ENCODE data around the gene GALNT6.
A peak's percentile ranks its signal among the peaks of the same experiment; 100 is the strongest.

GALNT6 gene

GRCh38 chr12:51390891-51391282 lies 319 bp downstream of the GALNT6 start:
- Histone ChIP-seq H3K27ac (no peak overlapping the region), H3K4me3 (ENCODE audit: low read depth, low read length) (peak overlapping the region; percentile 61), H3K36me3 (replicated peaks) (no peaks in the 10 kb centered on the region), H3K27me3 (replicated peaks) (no peaks in the 10 kb centered on the region)
- no peak for TF ChIP-seq CTCF (IDR thresholded peaks at IDR 0.05; ENCODE audit: low read depth, low read length, missing control alignments)
- in situ Hi-C loops (cut with HindIII; ENCODE audit: low pct_ligation_motif_present, low sequenced_read_pairs), result no loop called here
- no peak for DNase-seq

- H3K36me3 ChIP-seq (replicated peaks), result no peaks in the 10 kb centered on the region
- H3K27me3 ChIP-seq (replicated peaks), result no peaks in the 10 kb centered on the region
- H3K4me3 ChIP-seq (ENCODE audit: low read depth, low read length), result peak overlapping the region; percentile 61
- H3K27ac ChIP-seq, result no peak overlapping the region
- no peak for DNase-seq
- in situ Hi-C loops (cut with HindIII; ENCODE audit: low pct_ligation_motif_present, low sequenced_read_pairs), result no loop called here
- TF ChIP-seq CTCF (IDR thresholded peaks at IDR 0.05; ENCODE audit: low read depth, low read length, missing control alignments), result no peak
Observed at GRCh38 chr12:51390457-51390856, 749 bp downstream of the GALNT6 start.

GRCh38 chr12:51389302-51389999 lies 1.8 kb downstream of the GALNT6 start:
- in situ Hi-C loops (cut with HindIII; ENCODE audit: low pct_ligation_motif_present, low sequenced_read_pairs), result no loop called here
- no peak for TF ChIP-seq CTCF (IDR thresholded peaks at IDR 0.05; ENCODE audit: low read depth, low read length, missing control alignments)
- Histone ChIP-seq H3K27me3 (replicated peaks) (no peaks in the 10 kb centered on the region), H3K27ac (no peak overlapping the region), H3K4me3 (ENCODE audit: low read depth, low read length) (no peak overlapping the region), H3K36me3 (replicated peaks) (no peaks in the 10 kb centered on the region)
- DNase-seq, result no peak

- no peak for DNase-seq
- no peak for TF ChIP-seq CTCF (IDR thresholded peaks at IDR 0.05; ENCODE audit: low read depth, low read length, missing control alignments)
- no peak overlapping the region for H3K27ac ChIP-seq
- in situ Hi-C loops (cut with HindIII; ENCODE audit: low pct_ligation_motif_present, low sequenced_read_pairs), result no loop called here
- no peaks in the 10 kb centered on the region for H3K27me3 ChIP-seq (replicated peaks)
- H3K36me3 ChIP-seq (replicated peaks), result no peaks in the 10 kb centered on the region
- no peak overlapping the region for H3K4me3 ChIP-seq (ENCODE audit: low read depth, low read length)
Observed at GRCh38 chr12:51388846-51389245, 2.4 kb downstream of the GALNT6 start.

GRCh38 chr12:51388069-51388799 lies 3.0 kb downstream of the GALNT6 start:
- no peak overlapping the region for H3K27ac ChIP-seq
- DNase-seq, result no peak
- in situ Hi-C loops (cut with HindIII; ENCODE audit: low pct_ligation_motif_present, low sequenced_read_pairs), result no loop called here
- no peaks in the 10 kb centered on the region for H3K36me3 ChIP-seq (replicated peaks)
- no peaks in the 10 kb centered on the region for H3K27me3 ChIP-seq (replicated peaks)
- no peak for TF ChIP-seq CTCF (IDR thresholded peaks at IDR 0.05; ENCODE audit: low read depth, low read length, missing control alignments)
- no peak overlapping the region for H3K4me3 ChIP-seq (ENCODE audit: low read depth, low read length)

All from brain microvascular endothelial cell (primary cell).